ENCODE data around the gene RASSF7.

DNA sequence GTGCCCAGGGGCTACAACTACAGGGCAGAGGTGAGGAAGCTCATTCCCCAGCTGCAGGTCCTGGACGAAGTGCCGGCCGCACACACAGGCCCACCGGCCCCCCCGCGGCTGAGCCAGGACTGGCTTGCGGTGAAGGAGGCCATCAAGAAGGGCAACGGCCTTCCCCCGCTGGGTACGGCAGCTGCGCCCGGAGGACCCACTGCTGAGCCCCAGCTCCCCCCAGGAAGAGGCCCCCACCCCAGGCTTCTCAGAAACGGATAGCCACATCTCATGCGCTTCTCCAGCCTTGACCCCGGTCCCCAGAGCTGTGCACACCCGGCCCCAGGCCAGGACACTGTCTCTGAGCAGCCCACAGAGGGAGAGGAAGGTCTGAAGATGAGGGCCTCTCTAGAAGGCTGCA lies 9.6 kb upstream of the RASSF7 start:
- TF ChIP-seq, protein P1, sequence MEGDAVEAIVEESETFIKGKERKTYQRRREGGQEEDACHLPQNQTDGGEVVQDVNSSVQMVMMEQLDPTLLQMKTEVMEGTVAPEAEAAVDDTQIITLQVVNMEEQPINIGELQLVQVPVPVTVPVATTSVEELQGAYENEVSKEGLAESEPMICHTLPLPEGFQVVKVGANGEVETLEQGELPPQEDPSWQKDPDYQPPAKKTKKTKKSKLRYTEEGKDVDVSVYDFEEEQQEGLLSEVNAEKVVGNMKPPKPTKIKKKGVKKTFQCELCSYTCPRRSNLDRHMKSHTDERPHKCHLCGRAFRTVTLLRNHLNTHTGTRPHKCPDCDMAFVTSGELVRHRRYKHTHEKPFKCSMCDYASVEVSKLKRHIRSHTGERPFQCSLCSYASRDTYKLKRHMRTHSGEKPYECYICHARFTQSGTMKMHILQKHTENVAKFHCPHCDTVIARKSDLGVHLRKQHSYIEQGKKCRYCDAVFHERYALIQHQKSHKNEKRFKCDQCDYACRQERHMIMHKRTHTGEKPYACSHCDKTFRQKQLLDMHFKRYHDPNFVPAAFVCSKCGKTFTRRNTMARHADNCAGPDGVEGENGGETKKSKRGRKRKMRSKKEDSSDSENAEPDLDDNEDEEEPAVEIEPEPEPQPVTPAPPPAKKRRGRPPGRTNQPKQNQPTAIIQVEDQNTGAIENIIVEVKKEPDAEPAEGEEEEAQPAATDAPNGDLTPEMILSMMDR (IDR thresholded peaks at IDR 0.05), result no peak
- TF ChIP-seq EZH2 (IDR thresholded peaks at IDR 0.05; ENCODE audit: borderline replicate concordance, insufficient read depth, low read depth, low read length, poor library complexity, severe bottlenecking), result no peak

Data from B cell (primary cell).